Adipocyte (in vitro differentiated cells): ENCODE measurements around the gene BMPR1B.

Experiments used
- DNase-seq: peaks from one replicate; pipeline ENCODE4 v3.0.0-alpha.2; 2015; ENCODE audit warnings: low read depth
- H3K27me3 ChIP-seq: replicated peaks from 2 replicates; pipeline ENCODE4 v1.7.0; 2013; ENCODE audit warnings: mild to moderate bottlenecking, low read length, moderate library complexity; ENCODE audit not compliant: control insufficient read depth, insufficient read depth
- H3K36me3 ChIP-seq: 2 replicates; pipeline ENCODE4 v1.7.0; 2013; ENCODE audit warnings: low read length, mild to moderate bottlenecking, moderate library complexity; ENCODE audit not compliant: control insufficient read depth, insufficient read depth, severe bottlenecking
- H3K4me1 ChIP-seq: 2 replicates; pipeline ENCODE4 v1.7.0; 2013; ENCODE audit warnings: mild to moderate bottlenecking, low read length, moderate library complexity; ENCODE audit not compliant: control insufficient read depth, insufficient read depth
- H3K4me3 ChIP-seq: 2 replicates; pipeline ENCODE4 v1.7.0; 2013; ENCODE audit warnings: mild to moderate bottlenecking, low read length, moderate library complexity
- H3K9ac ChIP-seq: 2 replicates; pipeline ENCODE4 v1.7.0; 2013; ENCODE audit warnings: mild to moderate bottlenecking, low read length, moderate library complexity
- H3K9me3 ChIP-seq: 2 replicates; pipeline ENCODE4 v1.7.0; 2013; ENCODE audit warnings: mild to moderate bottlenecking, low read length, moderate library complexity; ENCODE audit not compliant: control insufficient read depth

The BMPR1B gene

DNA sequence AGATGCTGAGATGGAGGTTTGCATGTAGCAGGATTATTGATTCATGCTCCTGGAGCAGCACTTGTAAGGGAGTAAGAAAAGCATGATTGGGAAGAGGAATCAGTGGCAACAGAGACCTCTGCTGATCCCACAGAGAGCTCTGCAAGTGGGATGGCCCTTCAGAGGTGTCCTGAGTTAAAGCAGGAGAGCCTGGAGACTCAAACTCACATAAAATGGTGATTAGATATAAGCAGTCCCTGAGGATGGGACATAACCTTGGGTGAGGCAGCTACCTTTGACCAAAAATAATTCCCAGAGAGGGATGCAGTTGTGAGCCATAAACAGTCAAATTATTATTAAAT lies 25.4 kb upstream of the BMPR1B start:
- Histone ChIP-seq H3K27me3 (no peaks in the 10 kb centered on the region), H3K36me3 (no peaks in the 10 kb centered on the region), H3K4me1 (no peaks in the 10 kb centered on the region), H3K9ac (no peak overlapping the region), H3K9me3 (no peaks in the 10 kb centered on the region), H3K4me3 (no peak overlapping the region)
- DNase-seq = no peak

DNA sequence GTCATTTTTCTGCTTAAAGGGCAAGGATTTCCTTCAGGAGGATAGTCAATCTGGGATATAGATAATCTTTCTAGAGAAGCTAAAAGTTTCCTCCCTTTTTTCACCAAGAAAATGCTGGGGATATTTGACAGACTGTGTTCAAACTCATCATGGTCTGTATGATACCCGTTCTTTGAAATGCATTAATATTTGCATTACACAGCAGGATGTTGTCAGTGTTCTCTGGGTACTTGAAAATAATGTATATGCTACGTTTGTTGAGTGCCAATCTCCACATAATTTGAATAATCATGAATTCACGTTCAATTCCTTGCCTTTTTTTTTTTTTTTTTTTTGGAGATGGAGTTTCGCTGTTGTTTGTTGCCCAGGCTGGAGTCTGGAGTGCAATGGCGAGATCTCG lies 18.0 kb upstream of the BMPR1B start:
- Histone ChIP-seq H3K4me3 (no peak overlapping the region), H3K4me1 (no peaks in the 10 kb centered on the region), H3K36me3 (no peaks in the 10 kb centered on the region), H3K9ac (no peak overlapping the region), H3K9me3 (no peaks in the 10 kb centered on the region), H3K27me3 (no peaks in the 10 kb centered on the region)
- DNase-seq = no peak

DNA sequence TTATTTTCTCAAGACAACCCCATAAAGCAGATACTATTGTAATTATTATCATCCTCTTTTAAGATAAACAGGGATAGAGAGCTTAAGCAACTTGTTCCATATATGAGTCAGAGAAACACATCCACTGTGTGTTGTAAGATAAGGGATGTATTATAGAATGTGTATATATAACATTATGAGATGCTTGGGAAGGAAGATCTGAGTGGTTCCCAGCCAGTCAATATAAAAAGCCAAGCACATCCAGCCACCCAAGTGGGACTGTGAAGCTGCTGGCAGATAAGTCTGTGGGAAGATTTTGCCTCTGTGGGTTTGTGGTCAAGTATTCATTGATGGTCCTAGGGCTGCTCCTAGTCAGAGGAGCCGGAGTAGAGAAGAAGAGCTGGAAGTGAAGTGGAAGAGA lies 16.5 kb upstream of the BMPR1B start:
- Histone ChIP-seq H3K4me3 (no peak overlapping the region), H3K27me3 (no peaks in the 10 kb centered on the region)

DNA sequence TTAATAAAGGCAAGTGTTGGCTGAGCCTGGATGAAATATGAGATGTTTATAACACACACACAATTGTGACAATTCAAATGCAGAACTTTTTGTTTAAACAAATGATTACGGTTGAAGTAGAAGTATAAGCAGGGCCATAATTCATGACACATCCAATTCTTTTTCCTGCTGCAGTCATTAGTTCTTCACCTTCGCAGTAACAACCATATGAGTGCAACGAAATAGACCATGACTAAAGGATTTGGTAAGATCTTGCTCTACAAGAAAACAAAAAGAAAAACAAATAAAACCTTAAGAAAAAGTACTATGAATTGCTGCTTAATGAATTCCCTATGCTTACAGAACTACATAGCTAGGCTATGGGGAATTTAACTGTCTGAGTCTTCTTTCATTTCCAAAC lies 13.9 kb upstream of the BMPR1B start:
- Histone ChIP-seq H3K4me1 (no peaks in the 10 kb centered on the region), H3K4me3 (no peak overlapping the region), H3K27me3 (no peaks in the 10 kb centered on the region), H3K9me3 (no peaks in the 10 kb centered on the region), H3K9ac (no peak overlapping the region), H3K36me3 (no peaks in the 10 kb centered on the region)
- DNase-seq = peak; percentile 59

More for the DNA sequence above, 16.5 kb upstream of the BMPR1B start:
- DNase-seq = peak; percentile 28
- Histone ChIP-seq H3K9me3 (no peaks in the 10 kb centered on the region), H3K9ac (no peak overlapping the region), H3K4me1 (no peaks in the 10 kb centered on the region), H3K36me3 (no peaks in the 10 kb centered on the region)

DNA sequence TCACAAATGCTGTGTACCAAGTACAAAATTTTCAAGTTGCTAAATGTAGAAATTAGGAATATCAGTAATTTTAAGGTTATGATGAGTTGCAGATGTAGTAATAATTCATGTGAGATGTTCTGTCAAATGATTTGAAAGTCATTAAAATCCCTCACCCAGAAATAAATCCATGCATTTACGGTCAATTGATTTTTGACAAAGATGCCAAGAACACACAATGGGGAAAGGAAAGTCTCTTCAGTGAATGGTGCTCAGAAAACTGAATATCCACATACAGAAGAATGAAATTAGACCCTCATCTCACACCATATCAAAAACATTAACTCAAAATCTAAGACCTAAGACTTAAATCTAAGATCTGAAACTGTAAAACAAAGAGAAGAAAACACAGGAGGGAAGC lies 12.9 kb upstream of the BMPR1B start:
- no peak for DNase-seq
- Histone ChIP-seq H3K4me1 (no peaks in the 10 kb centered on the region), H3K27me3 (no peaks in the 10 kb centered on the region), H3K36me3 (no peaks in the 10 kb centered on the region), H3K9me3 (no peaks in the 10 kb centered on the region), H3K9ac (no peak overlapping the region), H3K4me3 (no peak overlapping the region)

DNA sequence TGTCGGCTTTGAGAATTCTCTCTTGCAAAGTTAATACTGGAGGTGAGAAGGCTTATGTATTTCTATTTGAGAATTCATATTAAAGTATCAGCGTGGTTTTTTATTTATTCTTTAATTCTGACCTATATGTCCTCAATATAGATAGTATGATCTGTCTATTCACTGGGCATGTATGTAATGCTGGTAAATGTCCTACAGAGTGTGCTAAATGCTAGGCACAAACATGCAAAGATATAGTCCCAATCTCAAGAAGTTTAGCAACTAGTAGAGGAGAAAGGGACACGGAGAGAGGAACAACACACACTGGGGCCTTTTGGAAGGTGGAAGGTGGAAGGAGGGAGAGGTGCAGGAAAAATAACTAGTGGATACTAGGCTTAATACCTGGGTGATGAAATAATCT lies 11.0 kb upstream of the BMPR1B start:
- DNase-seq = no peak
- H3K9ac ChIP-seq = no peak overlapping the region
- no peaks in the 10 kb centered on the region for H3K27me3 ChIP-seq

DNA sequence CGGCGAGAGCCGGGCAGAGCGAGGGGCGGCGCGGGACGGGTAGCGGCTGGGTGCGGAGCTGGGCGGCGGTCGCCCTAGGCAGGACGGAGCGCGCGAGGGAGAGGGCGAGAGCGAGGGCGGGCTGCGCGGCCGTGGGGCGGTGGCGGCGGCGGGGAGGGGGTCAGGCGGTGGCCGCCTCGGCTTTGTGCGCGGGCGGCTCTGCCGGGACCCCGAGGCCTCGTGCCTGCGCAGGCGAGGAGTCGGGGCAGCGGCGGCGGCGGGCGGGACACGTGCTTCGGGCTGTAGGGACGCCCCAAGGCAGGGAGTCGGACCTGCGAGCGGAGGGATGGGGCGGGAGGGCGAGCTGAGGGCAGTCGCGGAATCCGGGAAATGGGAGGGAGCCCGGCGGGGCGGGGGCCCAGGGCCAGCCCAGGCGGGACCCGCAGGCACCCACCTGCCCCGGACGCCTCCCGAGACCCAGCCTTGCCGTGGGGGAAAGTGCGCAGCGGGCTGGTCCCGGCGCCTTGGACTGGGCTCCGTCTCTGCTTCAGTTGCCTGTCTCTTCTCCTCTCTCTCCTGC lies 465 bp downstream of the BMPR1B start:
- Histone ChIP-seq H3K4me1 (peaks cover 7% of the 10 kb centered on the region), H3K9me3 (no peaks in the 10 kb centered on the region), H3K27me3 (no peaks in the 10 kb centered on the region), H3K9ac (peak overlapping the region; percentile 87), H3K4me3 (peak overlapping the region; percentile 92), H3K36me3 (no peaks in the 10 kb centered on the region)
- DNase-seq = peak; percentile 72

More for the DNA sequence above, 11.0 kb upstream of the BMPR1B start:
- Histone ChIP-seq H3K4me3 (no peak overlapping the region), H3K36me3 (no peaks in the 10 kb centered on the region), H3K9me3 (no peaks in the 10 kb centered on the region), H3K4me1 (no peaks in the 10 kb centered on the region)

DNA sequence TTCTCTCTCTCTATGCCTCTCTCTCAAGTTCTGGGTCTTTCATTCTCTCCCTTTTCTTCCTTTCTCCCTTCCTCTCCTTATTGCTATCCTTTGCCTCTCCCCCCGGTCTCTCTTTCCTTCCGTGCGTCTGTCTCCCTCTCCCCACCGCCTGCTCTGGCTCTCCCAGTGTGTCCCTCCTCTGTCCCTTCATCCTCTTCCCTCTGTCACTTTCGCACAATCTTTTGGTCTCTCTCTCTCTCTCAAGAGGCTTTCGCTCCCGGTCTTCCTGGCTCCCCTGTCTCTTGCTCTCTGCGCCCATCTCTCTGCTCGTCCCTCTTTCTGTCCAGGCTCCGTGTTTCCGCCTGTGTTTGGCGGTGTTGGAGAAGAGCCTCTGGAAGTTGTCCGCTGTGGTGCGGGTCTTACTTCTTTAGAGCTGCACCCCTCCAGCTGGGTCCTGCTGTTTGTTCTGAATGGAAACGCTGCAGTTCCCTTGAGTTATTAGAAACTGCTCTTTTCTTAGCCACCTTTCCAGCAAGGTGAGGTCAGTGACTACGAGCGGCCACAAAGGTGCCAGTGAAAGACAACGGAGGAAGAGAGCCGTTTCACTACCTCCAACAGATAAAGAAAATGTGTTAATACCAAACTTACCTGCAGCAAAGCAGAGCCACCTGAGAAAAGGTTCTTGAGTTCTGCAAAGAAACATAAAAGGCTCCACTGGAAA lies 1.1 kb downstream of the BMPR1B start:
- Histone ChIP-seq H3K4me3 (peak overlapping the region; percentile 92), H3K9me3 (no peaks in the 10 kb centered on the region), H3K9ac (peak overlapping the region; percentile 87), H3K4me1 (peaks cover 7% of the 10 kb centered on the region), H3K27me3 (no peaks in the 10 kb centered on the region), H3K36me3 (no peaks in the 10 kb centered on the region)
- DNase-seq = no peak

DNA sequence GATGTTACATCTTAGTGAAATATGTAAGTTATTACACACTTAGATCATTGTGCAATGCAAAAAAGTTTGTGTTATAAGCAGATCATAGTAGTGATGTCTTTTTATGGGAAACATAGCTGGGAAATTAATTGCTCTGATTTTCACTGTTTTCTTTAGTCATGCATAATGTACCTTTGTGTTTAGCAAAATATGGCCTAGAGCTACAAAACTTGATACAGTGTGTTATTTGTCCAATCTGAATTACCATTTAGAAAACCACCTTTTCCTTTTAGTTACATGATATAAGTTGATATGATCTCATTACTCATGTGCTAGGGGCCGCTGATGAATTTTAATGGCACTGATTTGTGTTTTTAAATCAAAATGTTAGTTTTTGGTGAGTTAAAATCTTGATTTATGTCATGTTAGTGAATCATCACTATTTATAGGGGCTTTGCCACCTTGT lies 2.0 kb downstream of the BMPR1B start:
- no peak overlapping the region for H3K4me3 ChIP-seq

DNA sequence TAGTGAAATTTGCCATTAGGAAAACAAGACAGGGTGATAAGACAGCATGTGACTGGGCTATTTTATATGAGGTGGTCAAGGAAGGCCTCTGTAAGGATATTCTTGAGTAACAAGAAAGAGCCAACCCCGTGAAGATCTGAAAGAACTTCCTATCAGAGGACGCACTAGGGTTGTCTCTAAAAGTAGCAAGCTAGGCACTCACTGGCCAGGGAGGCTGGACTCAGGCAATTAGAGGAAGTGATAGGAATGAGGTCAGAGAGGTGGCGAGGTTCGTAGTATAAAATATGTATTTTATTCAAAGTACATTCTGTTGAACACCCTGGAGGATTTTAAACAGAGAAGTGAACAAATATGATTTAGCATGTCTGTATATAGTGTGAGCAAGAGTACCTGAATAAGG lies 4.6 kb downstream of the BMPR1B start:
- no peak overlapping the region for H3K4me3 ChIP-seq
- no peaks in the 10 kb centered on the region for H3K36me3 ChIP-seq
- no peaks in the 10 kb centered on the region for H3K9me3 ChIP-seq
- DNase-seq = no peak
- H3K4me1 ChIP-seq = peaks cover 1% of the 10 kb centered on the region
- H3K9ac ChIP-seq = no peak overlapping the region
- H3K27me3 ChIP-seq = no peaks in the 10 kb centered on the region

More for the DNA sequence above, 2.0 kb downstream of the BMPR1B start:
- H3K9ac ChIP-seq = no peak overlapping the region
- no peaks in the 10 kb centered on the region for H3K9me3 ChIP-seq
- H3K4me1 ChIP-seq = peaks cover 7% of the 10 kb centered on the region
- H3K27me3 ChIP-seq = no peaks in the 10 kb centered on the region
- DNase-seq = no peak
- H3K36me3 ChIP-seq = no peaks in the 10 kb centered on the region

DNA sequence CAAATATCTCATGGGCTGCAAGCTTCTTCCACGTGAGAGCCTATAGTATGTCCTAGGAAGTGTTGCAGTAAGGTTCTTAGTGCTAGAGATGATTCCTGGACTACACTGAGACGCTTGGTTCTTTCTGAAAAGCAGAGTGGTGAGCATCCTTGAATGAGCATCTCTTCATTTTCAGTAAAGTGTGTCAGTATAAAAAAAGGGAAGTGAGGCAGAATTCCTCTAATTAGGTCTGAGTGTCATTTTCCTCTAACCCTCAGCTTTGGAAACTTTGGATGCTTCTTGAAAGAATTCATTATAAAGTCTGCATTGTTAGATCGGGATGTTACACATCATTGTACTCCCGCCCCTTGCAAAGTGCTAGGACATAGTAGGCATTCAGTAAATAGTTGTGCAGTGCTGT lies 5.2 kb downstream of the BMPR1B start:
- Histone ChIP-seq H3K36me3 (no peaks in the 10 kb centered on the region), H3K9ac (no peak overlapping the region), H3K27me3 (no peaks in the 10 kb centered on the region), H3K4me3 (no peak overlapping the region), H3K4me1 (no peaks in the 10 kb centered on the region), H3K9me3 (no peaks in the 10 kb centered on the region)
- no peak for DNase-seq

DNA sequence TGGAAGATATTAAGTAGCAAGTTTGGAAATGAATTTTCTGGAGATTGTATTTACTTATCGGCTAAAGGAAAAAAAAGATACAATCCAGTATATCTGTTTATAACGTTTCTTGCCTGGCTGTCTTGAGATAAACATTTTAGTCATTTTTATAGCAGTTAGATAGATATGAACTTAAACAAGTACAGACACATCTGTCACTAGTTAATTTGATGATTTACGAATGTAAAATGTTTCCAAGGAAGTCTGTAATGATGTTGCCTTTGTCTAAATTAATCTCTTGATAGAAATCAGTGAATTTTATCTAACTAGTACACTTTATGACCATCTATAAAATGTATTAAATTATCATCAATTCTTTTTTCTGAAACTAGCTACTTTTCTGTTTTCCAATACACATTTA lies 5.7 kb downstream of the BMPR1B start:
- Histone ChIP-seq H3K27me3 (no peaks in the 10 kb centered on the region), H3K9me3 (no peaks in the 10 kb centered on the region), H3K36me3 (no peaks in the 10 kb centered on the region), H3K4me1 (no peaks in the 10 kb centered on the region), H3K4me3 (no peak overlapping the region), H3K9ac (no peak overlapping the region)
- no peak for DNase-seq
